SKM-1 treated with dmso at 0.1 percent for 144 hours (cell line): Measurements from ENCODE around the gene RHCG.

Source experiments
- DNase-seq: peaks from one replicate; lab custom pipeline; 2025; ENCODE audit not compliant: unreplicated experiment; lab: John Stamatoyannopoulos, UW

The RHCG gene

DNA sequence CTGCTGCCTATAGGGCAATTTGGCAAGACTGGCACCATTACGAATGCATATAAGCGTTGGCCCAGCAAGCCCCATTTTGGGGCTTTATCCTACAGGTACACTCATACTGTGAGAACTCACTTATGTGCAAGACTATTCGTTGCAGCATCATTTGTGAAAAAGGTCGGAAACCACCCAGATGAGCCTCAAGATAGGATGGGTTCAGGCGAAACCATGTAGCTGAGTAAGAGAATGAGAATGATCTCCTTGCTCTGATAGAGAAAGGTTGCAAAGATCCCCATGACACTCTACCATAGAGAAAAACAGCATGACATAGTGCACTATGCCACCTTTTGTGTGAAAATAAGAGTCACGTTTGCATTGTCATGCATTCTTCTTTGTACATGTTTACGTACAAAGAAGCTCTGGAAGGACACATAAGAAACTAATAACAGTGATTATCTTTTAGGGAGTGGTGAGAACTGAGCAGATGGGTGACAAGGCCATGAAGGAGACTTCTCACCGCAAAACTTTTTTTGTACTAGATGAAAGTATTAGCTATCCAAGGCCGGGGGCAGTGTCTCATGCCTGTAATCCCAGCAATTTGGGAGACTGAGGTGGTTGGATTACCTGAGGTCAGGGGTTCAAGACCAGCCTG is 50.0 kb downstream of the RHCG start:
- DNase-seq, result no peak

DNA sequence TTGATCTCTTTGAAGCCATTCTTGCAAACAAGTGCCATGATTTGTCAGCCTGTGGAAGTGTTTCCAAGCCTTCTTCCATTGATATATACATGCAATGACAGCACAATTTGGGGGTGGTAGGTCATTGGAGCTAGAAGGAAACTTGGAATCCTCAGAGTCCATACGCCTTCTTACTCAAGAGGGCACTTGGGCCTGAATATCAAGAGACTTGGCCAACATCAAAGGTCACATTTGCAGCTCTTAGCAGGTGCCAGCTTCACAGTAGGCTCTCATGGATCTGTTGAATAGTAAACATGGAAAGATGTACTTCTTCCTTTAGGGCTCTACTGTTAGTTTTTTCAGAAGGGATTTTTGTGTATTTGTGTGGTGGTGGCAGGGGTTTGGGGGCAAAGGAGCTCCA is 50.9 kb downstream of the RHCG start:
- DNase-seq, result no peak

DNA sequence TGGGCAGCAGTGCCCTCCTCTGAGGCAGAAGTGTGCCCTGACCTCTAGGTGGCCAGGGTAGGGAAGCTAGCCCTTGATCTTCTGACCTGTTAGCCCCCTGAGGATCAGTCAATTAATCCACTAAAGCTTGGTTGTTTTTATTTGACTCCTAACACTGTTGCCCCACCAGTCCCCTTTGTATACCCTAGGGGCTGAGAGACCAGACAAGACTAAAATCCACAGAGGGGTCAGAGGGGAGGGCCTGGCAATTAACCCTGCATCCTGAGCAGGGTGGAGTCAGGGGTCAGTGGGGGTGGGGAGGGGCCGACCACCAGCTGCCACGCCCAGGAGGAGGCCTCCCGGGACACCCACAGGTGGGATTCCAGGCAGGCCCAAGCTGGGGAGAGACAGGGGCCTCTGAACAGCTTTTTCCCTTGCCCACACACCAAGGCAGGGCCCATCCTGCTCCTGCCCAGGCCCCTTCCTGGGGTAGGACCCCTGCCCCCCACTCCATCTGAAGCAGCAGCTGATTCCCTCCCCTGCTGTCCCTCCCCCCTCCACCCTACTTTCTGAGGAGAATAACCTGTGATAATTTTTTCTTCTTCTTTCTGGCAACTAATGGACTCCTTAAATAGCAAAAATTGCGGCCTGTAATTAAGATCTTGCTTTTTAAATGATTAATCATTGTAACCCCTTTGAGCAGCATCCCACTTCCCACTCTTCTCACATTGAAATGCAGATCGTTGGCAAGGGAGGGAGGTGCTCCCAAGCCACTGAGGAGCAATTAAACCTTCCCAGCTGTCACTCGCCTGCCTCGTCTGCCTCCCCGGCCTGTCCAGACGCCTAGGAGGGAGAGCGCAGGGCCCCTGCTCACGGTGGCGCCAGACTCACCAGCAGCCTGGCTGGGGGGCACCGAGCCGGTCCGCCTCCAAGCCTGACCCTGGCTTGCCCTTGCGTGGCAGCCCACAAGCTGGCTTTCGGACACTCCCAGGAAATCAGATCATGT is 51.9 kb downstream of the RHCG start:
- DNase-seq, result no peak

- no peak for DNase-seq
These were observed 52.8 kb downstream of the RHCG start for GRCh38 chr15:89443581-89443980.

GRCh38 chr15:89442671-89443307 is 53.6 kb downstream of the RHCG start:
- peak; percentile 17 for DNase-seq

GRCh38 chr15:89442155-89442554 is 54.2 kb downstream of the RHCG start:
- DNase-seq, result no peak

DNA sequence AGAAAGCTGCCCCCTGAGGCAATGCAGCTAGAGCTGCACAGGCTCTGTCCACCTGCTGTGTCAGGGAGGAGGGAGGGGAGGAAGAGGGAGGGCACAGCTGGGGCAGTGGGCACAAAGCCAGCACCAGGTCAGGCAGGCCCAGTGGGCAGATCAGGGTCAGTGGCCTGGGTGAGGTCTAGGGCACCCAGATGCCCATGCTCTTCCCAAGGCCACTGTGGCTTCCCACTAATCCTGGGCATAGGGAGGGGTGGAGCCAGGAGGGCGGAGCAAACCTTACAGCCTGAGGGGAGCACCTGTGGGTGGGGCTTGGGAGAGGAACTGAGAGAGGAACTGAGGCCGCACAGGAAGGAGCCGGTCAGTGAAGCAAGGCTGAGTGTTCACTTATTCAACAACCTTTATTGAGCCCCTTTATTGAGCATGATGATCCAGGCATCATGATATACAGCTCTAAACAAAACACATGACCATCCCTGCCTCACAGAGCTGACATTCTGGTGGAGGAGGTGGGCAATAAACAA is 55.0 kb downstream of the RHCG start:
- peak; percentile 63 for DNase-seq

DNA sequence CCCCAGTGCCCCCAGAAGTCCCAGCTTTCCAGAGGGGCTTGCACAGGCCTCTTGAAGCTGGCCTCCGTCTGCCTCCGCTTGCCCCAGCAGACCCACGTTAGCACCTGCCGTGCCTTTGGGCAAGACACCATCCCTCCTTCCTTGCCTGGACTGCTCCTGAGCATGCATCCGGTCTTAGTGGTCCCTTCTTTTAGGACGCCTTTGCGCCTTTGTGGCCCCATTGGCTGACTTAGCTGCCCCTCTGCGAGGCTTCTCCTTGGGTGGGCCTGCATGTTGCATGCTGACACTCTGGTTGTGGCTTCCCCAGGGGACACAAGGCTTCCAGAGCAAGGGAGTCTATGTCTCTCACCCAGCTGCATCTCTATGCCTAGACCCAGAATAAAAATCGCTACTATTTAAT is 56.6 kb downstream of the RHCG start:
- no peak for DNase-seq

DNA sequence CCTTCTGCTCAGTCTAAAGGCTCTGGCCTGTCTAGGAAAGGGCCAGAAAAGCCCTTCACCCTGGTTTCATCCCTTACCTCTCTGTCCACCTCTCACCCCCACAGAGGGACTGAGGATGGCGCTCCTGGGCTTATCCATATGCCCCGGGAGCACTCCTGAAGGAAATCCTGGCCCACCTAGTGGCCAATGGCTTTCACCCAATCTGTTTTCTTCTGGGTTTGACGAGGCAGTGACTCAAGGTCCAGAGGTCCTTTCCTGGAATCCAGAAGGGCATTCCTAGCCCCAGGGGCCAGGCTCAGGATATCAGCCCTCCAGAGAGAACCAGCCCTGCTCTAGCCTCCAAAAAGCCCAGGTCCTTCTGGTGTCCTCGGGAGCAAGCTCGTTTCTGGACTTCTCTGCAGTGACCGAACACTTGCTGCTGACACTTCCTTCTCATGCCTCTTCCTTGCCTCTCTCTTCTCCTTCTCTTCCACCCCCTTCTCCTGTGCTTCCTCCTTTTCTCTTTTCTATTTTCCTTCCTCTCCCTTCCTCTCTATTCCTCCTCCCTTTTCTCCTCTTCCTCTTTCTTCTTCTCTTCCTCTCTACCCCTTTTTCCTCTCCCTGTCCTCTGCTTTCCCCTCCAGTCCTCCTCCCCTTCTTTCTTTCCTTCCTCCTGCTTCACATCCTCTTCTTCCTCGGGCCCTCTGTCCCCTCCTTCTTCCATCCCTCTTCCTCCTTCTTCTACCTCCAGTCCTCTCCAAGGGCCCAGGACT is 59.6 kb downstream of the RHCG start:
- no peak for DNase-seq

- DNase-seq, result no peak
These were observed 61.0 kb downstream of the RHCG start for GRCh38 chr15:89435362-89435761.

DNA sequence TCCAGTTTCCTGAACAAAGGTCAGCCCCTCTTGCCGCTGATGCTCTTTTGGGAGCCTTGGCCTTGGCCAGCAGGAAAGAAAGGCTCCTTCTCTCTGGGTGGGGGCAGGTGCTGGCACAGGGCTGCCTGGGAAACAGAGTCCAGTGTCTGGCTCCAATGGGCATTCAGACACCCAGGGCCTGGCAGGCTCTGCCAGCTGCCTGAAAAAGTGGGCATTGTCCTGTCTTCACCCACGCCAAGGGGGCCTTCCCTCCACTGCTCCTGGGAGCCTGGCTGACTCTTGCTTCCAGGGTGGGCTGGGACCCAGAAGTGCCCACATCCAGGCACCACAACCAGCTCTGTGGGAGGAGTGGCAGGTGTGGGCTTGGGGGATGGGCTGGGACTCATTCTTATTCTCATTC is 62.7 kb downstream of the RHCG start:
- no peak for DNase-seq

GRCh38 chr15:89430530-89431341 is 65.6 kb downstream of the RHCG start:
- peak; percentile 72 for DNase-seq

GRCh38 chr15:89429986-89430385 is 66.4 kb downstream of the RHCG start:
- no peak for DNase-seq

DNA sequence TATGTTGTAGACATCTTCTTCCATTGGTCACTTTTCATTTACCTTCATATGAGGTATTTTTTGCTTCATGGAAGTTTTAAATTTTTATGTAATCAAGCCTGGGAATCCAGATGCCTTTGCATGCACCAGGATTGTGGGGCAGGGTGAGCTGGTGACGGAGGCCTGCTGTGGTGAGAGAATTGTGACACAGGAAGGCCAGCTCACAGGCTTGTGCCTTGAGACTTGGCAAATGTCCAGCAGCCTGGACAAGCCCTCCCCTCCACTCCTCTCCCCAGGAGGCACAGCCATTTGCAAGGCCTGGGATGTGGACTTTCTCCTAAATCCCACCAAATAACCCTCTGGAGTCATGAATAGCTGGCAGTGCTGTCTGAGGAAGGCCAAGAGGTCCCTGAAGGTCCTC is 67.4 kb downstream of the RHCG start:
- peak; percentile 12 for DNase-seq

DNA sequence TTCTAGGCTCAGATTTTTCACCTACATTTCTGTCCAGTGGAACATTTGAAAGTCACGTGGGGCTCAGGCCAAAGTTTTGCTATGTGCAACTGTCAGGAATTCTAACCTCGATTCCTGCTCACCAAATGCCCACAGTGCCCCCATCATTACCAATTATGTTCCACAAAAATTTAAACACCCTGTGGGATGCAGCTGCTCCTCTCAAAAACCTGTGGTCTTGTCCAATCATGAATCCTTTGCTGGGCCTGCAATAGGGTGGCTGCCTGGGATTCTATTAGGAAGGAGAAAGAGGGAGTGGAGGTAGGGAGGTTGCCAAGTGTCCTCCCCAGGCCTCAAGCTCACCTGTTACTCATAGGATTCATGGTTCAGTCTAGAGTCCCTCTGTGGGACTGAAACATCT is 68.1 kb downstream of the RHCG start:
- DNase-seq, result no peak

DNA sequence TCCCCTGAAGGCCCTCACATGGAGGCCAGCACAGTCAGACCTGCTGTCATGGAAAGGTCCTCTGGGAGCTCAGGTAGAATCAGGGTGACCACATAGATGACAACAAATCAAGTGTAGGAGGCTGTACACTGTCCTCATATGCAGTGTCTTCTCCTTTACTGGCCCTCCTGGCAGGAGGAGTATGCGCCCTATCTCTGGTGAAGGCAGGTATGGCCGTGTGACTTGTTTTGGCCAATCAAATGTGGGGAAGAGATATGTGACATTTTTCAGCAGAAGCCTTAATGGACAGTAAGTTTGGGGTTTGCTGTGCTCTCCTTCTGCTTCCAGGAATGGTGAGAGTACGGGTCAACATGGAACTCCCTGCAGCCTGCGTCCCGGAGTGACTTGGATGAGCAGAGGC is 69.9 kb downstream of the RHCG start:
- DNase-seq, result no peak

GRCh38 chr15:89423981-89424380 is 72.4 kb downstream of the RHCG start:
- no peak for DNase-seq
